Ovary (tissue), 3 donors: ENCODE results near the gene STPG3.

ENCODE experiments used
- EP300 ChIP-seq: sonication (generic); formaldehyde crosslinking; IDR thresholded peaks from one replicate; pipeline ENCODE4 v1.6.1; 2017; ENCODE audit warnings: antibody characterized with exemption
- TF ChIP-seq, protein P1 (sequence below), 3 donors: fragments of 450-650 bp in 2 of 3; fragments of 200-600 bp in 1 of 3; IDR thresholded peaks; one replicate each; pipeline versions ENCODE4 v1.5.1 to v1.8.0; 2016 to 2022; ENCODE audit warnings: antibody characterized with exemption in 3 of 3, mild to moderate bottlenecking in 1 of 3
- donor health status: DM: no; HTN: no; CAD: no.

DNA sequence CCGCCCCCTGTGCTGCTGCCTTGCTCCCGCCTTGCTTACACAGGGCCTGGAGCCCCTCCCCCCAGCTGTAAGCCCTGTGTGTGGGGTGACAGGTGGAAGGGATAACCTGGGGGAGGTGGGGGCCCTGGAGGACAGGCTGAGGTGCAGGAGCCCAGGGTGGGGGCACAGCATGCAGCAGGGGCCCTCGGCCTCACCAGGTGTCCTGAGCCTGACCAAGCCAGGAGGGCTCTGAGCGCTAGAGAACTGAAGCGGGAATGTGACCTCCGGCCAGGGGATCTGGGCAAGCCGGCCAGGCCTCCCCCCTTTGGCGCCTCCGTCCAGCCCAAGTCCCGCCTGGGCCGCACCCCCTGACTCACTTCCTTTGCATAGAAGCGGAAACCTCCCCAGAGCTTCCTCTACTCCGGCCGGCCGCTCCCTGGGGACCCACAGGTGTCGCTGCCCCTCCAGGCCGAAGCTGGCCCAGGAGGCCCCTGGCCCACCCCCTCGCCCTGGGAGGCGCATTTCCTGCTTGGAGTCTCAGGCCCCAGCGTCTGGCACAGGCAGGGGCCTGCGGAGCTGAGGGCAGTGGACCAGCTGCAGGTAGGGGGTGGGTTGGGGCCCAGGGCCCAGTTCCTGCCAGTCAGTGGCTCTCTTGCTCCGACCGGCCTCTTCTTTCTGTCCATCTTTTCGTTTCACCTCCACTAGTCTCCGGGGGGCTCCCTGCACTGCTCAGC, 26.4 kb downstream of the STPG3 start, which contains the start of gene TOR4A:
- TF ChIP-seq, protein P1, sequence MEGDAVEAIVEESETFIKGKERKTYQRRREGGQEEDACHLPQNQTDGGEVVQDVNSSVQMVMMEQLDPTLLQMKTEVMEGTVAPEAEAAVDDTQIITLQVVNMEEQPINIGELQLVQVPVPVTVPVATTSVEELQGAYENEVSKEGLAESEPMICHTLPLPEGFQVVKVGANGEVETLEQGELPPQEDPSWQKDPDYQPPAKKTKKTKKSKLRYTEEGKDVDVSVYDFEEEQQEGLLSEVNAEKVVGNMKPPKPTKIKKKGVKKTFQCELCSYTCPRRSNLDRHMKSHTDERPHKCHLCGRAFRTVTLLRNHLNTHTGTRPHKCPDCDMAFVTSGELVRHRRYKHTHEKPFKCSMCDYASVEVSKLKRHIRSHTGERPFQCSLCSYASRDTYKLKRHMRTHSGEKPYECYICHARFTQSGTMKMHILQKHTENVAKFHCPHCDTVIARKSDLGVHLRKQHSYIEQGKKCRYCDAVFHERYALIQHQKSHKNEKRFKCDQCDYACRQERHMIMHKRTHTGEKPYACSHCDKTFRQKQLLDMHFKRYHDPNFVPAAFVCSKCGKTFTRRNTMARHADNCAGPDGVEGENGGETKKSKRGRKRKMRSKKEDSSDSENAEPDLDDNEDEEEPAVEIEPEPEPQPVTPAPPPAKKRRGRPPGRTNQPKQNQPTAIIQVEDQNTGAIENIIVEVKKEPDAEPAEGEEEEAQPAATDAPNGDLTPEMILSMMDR (IDR thresholded peaks at IDR 0.05), result no peak
- no peak for TF ChIP-seq EP300
